Endothelial cell (in vitro differentiated cells): ENCODE measurements around the gene SETD7. TPM values are rescaled to one million over a fixed set of nuclear protein-coding genes. Genes with fewer than 3 reads are reported as not detected.

Experiments used
- DNase-seq: peaks from one replicate; pipeline ENCODE4 v3.0.0; 2021; ENCODE audit warnings: low spot score
- H3K27ac Mint-ChIP-seq: one replicate; pipeline ENCODE4 v1.8.0; 2021; ENCODE audit warnings: mixed read lengths, inconsistent platforms; ENCODE audit not compliant: unreplicated experiment
- H3K27me3 Mint-ChIP-seq: one replicate; pipeline ENCODE4 v1.8.0; 2021; ENCODE audit warnings: mild to moderate bottlenecking, moderate library complexity, mixed read lengths, inconsistent platforms; ENCODE audit not compliant: unreplicated experiment
- H3K36me3 Mint-ChIP-seq: one replicate; pipeline ENCODE4 v1.8.0; 2021; ENCODE audit warnings: mild to moderate bottlenecking, low read depth, mixed read lengths, inconsistent platforms; ENCODE audit not compliant: unreplicated experiment
- H3K4me1 Mint-ChIP-seq: one replicate; pipeline ENCODE4 v1.8.0; 2021; ENCODE audit warnings: mild to moderate bottlenecking, mixed read lengths, inconsistent platforms; ENCODE audit not compliant: unreplicated experiment
- H3K4me3 Mint-ChIP-seq: one replicate; pipeline ENCODE4 v1.8.0; 2021; ENCODE audit warnings: mild to moderate bottlenecking, mixed read lengths, inconsistent platforms; ENCODE audit not compliant: unreplicated experiment
- H3K9me3 Mint-ChIP-seq: one replicate; pipeline ENCODE4 v1.8.0; 2021; ENCODE audit warnings: mixed read lengths, inconsistent platforms; ENCODE audit not compliant: unreplicated experiment
- CTCF ChIP-seq: fragments of 200-600 bp; sonication (generic); IDR thresholded peaks from one replicate; pipeline ENCODE4 v1.5.0; 2021; ENCODE audit warnings: antibody characterized with exemption; ENCODE audit not compliant: unreplicated experiment
- total RNA-seq: library from RNA; stranded (reverse); fragmentation: NEBNext Ultra II Directional; extraction: Animal tissue kit (Norgen Biotek cat#: 25700); gene quantifications from one replicate; pipeline ENCODE4 v1.2.1, GENCODE V29; 2021; ENCODE audit not compliant: unreplicated experiment

Gene SETD7
- total RNA-seq, 1 donor from 2014 or later: 8.4 TPM

DNA sequence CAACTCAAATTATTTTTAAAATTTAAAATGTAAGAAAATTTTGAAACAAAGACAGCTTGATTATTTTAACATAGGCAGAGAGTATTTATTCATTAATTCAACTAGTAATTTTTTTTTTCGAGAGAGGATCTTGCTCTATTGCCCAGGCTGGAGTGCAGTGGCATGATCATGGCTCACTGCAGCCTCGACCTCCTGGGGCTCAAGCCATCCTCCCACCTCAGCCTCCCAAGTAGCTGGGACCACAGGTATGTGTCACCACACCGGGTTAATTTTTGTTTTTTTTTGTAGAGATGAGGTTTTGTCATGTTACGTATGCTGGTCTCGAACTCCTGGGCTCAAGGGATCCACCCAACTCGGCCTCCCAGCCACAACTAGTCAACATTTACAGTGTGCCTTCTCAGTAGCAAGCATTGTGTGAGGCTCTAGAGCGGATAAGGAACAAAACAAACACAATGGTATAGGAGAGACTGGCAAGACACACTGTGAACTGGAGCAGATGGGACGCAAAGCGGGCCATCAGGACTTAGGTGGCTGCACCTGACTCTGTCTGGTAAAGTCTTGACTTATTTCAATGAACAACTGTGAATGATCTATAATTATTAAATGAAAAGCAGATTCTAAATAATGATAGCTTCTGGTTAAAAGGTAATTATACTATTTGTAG is 21.6 kb downstream of the SETD7 start:
- no peak for TF ChIP-seq CTCF
- H3K4me1 Mint-ChIP-seq: no peaks in the 10 kb centered on the region
- H3K36me3 Mint-ChIP-seq: no peaks in the 10 kb centered on the region
- no peak overlapping the region for H3K4me3 Mint-ChIP-seq
- H3K9me3 Mint-ChIP-seq: no peaks in the 10 kb centered on the region
- H3K27me3 Mint-ChIP-seq: no peaks in the 10 kb centered on the region
- no peak overlapping the region for H3K27ac Mint-ChIP-seq
- DNase-seq: no peak

- Mint-ChIP-seq H3K4me3 (no peak overlapping the region), H3K27me3 (no peaks in the 10 kb centered on the region), H3K9me3 (no peaks in the 10 kb centered on the region), H3K27ac (no peak overlapping the region), H3K36me3 (no peaks in the 10 kb centered on the region), H3K4me1 (no peaks in the 10 kb centered on the region)
- no peak for TF ChIP-seq CTCF
- DNase-seq: no peak
Observed at GRCh38 chr4:139533511-139533910, 22.5 kb downstream of the SETD7 start.

- H3K4me3 Mint-ChIP-seq: no peak overlapping the region
- no peak overlapping the region for H3K27ac Mint-ChIP-seq
- no peak for TF ChIP-seq CTCF
- H3K4me1 Mint-ChIP-seq: no peaks in the 10 kb centered on the region
- no peaks in the 10 kb centered on the region for H3K36me3 Mint-ChIP-seq
- no peaks in the 10 kb centered on the region for H3K27me3 Mint-ChIP-seq
- no peaks in the 10 kb centered on the region for H3K9me3 Mint-ChIP-seq
- no peak for DNase-seq
Observed at GRCh38 chr4:139532947-139533346, 23.1 kb downstream of the SETD7 start.

- H3K4me1 Mint-ChIP-seq: no peaks in the 10 kb centered on the region
- no peak overlapping the region for H3K4me3 Mint-ChIP-seq
- H3K9me3 Mint-ChIP-seq: no peaks in the 10 kb centered on the region
- no peak overlapping the region for H3K27ac Mint-ChIP-seq
- peak; percentile 82 for DNase-seq
- H3K36me3 Mint-ChIP-seq: no peaks in the 10 kb centered on the region
- H3K27me3 Mint-ChIP-seq: no peaks in the 10 kb centered on the region
- TF ChIP-seq CTCF: peak; percentile 64
Observed at GRCh38 chr4:139530833-139531427, 25.1 kb downstream of the SETD7 start.

- Mint-ChIP-seq H3K4me3 (no peak overlapping the region), H3K27ac (no peak overlapping the region), H3K4me1 (peaks cover 2% of the 10 kb centered on the region), H3K9me3 (no peaks in the 10 kb centered on the region), H3K27me3 (peaks cover 2% of the 10 kb centered on the region), H3K36me3 (peaks cover 5% of the 10 kb centered on the region)
- no peak for TF ChIP-seq CTCF
- no peak for DNase-seq
Observed at GRCh38 chr4:139528377-139529005, 27.5 kb downstream of the SETD7 start.
